ENCODE results near the gene OLA1.

The OLA1 gene

GRCh38 chr2:174192664-174193063 is 55.7 kb downstream of the OLA1 start:
- no peak overlapping the region for H3K4me2 ChIP-seq
- no peaks in the 10 kb centered on the region for H3K36me3 ChIP-seq (ENCODE audit: insufficient read depth)
- TF ChIP-seq, protein P1, sequence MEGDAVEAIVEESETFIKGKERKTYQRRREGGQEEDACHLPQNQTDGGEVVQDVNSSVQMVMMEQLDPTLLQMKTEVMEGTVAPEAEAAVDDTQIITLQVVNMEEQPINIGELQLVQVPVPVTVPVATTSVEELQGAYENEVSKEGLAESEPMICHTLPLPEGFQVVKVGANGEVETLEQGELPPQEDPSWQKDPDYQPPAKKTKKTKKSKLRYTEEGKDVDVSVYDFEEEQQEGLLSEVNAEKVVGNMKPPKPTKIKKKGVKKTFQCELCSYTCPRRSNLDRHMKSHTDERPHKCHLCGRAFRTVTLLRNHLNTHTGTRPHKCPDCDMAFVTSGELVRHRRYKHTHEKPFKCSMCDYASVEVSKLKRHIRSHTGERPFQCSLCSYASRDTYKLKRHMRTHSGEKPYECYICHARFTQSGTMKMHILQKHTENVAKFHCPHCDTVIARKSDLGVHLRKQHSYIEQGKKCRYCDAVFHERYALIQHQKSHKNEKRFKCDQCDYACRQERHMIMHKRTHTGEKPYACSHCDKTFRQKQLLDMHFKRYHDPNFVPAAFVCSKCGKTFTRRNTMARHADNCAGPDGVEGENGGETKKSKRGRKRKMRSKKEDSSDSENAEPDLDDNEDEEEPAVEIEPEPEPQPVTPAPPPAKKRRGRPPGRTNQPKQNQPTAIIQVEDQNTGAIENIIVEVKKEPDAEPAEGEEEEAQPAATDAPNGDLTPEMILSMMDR (conservative IDR thresholded peaks at IDR 0.05; ENCODE audit: low read depth, low read length), result no peak
- no peak overlapping the region for H3K9ac ChIP-seq
- peaks cover 9% of the 10 kb centered on the region; the same call in 1 of the 2 replicates for H3K79me2 ChIP-seq (ENCODE audit: insufficient read depth, low read depth)
- no peak overlapping the region for H3K27ac ChIP-seq
- no peaks in the 10 kb centered on the region for H3K27me3 ChIP-seq (ENCODE audit: insufficient read depth, low read depth)
- H4K20me1 ChIP-seq (ENCODE audit: insufficient read depth), result no peaks in the 10 kb centered on the region
- no peaks in the 10 kb centered on the region for H3K4me1 ChIP-seq (ENCODE audit: low read depth, poor library complexity, severe bottlenecking)
- H2AFZ ChIP-seq (ENCODE audit: low read depth), result no peak overlapping the region
- H3K4me3 ChIP-seq (IDR thresholded peaks at IDR 0.05; ENCODE audit: insufficient read depth, low read depth, low read length), result no peak overlapping the region

- Histone ChIP-seq H3K27ac (no peak overlapping the region), H2AFZ (ENCODE audit: low read depth) (no peak overlapping the region), H3K79me2 (ENCODE audit: insufficient read depth, low read depth) (peaks cover 13% of the 10 kb centered on the region; the same call in 1 of the 2 replicates), H3K27me3 (ENCODE audit: insufficient read depth, low read depth) (no peaks in the 10 kb centered on the region), H3K36me3 (ENCODE audit: insufficient read depth) (no peaks in the 10 kb centered on the region), H3K4me2 (no peak overlapping the region), H3K4me3 (IDR thresholded peaks at IDR 0.05; ENCODE audit: insufficient read depth, low read depth, low read length) (no peak overlapping the region), H3K9ac (no peak overlapping the region), H3K4me1 (ENCODE audit: low read depth, poor library complexity, severe bottlenecking) (no peaks in the 10 kb centered on the region), H4K20me1 (ENCODE audit: insufficient read depth) (no peaks in the 10 kb centered on the region)
- TF ChIP-seq, protein P1 (conservative IDR thresholded peaks at IDR 0.05; ENCODE audit: low read depth, low read length), result no peak
These were observed 56.8 kb downstream of the OLA1 start for GRCh38 chr2:174191342-174192074.

DNA sequence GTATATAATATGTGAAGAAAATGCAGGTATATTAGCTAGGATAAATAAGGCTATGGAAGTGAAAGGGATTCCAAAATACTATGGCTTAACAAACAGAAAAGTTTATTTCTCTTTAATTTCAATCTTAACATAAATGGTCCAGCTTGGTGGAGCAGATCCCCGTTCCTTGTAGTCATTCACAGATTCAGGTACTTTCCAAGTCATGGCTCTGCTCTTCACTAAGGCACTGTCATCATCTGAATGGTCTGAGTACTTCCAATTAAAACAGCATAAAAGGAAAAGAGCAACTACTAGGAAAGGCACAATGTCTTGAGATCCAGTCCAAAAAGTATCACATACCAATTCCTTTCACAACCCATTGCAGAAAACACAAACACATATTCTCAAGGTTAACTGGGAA is 63.4 kb downstream of the OLA1 start:
- no peak overlapping the region for H3K27ac ChIP-seq
- no peaks in the 10 kb centered on the region for H3K36me3 ChIP-seq (ENCODE audit: insufficient read depth)
- peaks cover 13% of the 10 kb centered on the region; the same call in 1 of the 2 replicates for H3K79me2 ChIP-seq (ENCODE audit: insufficient read depth, low read depth)
- peaks cover 3% of the 10 kb centered on the region; the same call in 1 of the 2 replicates for H4K20me1 ChIP-seq (ENCODE audit: insufficient read depth)
- no peaks in the 10 kb centered on the region for H3K4me1 ChIP-seq (ENCODE audit: low read depth, poor library complexity, severe bottlenecking)
- no peak overlapping the region for H3K4me3 ChIP-seq (IDR thresholded peaks at IDR 0.05; ENCODE audit: insufficient read depth, low read depth, low read length)
- TF ChIP-seq, protein P1 (conservative IDR thresholded peaks at IDR 0.05; ENCODE audit: low read depth, low read length), result no peak
- no peak overlapping the region for H3K4me2 ChIP-seq
- H2AFZ ChIP-seq (ENCODE audit: low read depth), result no peak overlapping the region
- no peaks in the 10 kb centered on the region for H3K27me3 ChIP-seq (ENCODE audit: insufficient read depth, low read depth)
- H3K9ac ChIP-seq, result no peak overlapping the region

DNA sequence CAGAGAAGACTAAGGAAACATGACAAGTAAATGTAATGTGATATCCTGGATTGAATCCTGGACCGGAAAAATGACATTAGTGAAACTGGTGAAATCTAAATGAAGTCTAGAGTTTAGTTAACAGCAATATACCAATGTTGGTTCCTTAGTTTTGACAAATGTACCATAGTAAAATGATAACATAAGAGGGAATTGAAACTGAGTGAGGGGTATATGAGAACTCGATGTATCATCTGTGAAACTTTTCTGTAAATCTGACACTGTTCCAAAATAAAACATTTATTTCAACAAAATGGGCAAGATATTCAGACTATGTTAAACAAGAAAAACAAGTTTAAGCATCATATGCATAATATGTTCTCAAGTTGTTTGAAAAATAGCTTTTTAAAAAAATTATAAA is 63.8 kb downstream of the OLA1 start:
- no peaks in the 10 kb centered on the region for H3K36me3 ChIP-seq (ENCODE audit: insufficient read depth)
- H4K20me1 ChIP-seq (ENCODE audit: insufficient read depth), result peaks cover 3% of the 10 kb centered on the region; the same call in 1 of the 2 replicates
- H2AFZ ChIP-seq (ENCODE audit: low read depth), result no peak overlapping the region
- no peak overlapping the region for H3K4me3 ChIP-seq (IDR thresholded peaks at IDR 0.05; ENCODE audit: insufficient read depth, low read depth, low read length)
- TF ChIP-seq, protein P1 (conservative IDR thresholded peaks at IDR 0.05; ENCODE audit: low read depth, low read length), result no peak
- no peak overlapping the region for H3K27ac ChIP-seq
- H3K4me2 ChIP-seq, result no peak overlapping the region
- H3K9ac ChIP-seq, result no peak overlapping the region
- H3K4me1 ChIP-seq (ENCODE audit: low read depth, poor library complexity, severe bottlenecking), result no peaks in the 10 kb centered on the region
- H3K79me2 ChIP-seq (ENCODE audit: insufficient read depth, low read depth), result peaks cover 9% of the 10 kb centered on the region; the same call in 1 of the 2 replicates
- no peaks in the 10 kb centered on the region for H3K27me3 ChIP-seq (ENCODE audit: insufficient read depth, low read depth)

Measured in KMS-11 (cell line).